SK-N-DZ (cell line): ENCODE measurements around the gene RNF208. TPM values are rescaled to one million over a fixed set of nuclear protein-coding genes. Genes with fewer than 3 reads are reported as not detected.
A peak's percentile ranks its signal among the peaks of the same experiment; 100 is the strongest.
"Not testable (repeated sequence)": the region's sequence is repeated elsewhere in the genome, so short reads cannot be mapped to it uniquely, and the experiment has no call there.

Experiments used
- DNase-seq: peaks from one replicate; pipeline ENCODE4 v3.0.0-alpha.2; 2015; ENCODE audit warnings: low spot score
- polyA plus RNA-seq, 2 experiments: library from polyadenylated mRNA; depleted of rRNA; stranded (reverse); fragments of >200 nt; gene quantifications; 2 replicates each; pipeline ENCODE4 v1.2.3, GENCODE V29; 2014

The RNF208 gene, protein sequence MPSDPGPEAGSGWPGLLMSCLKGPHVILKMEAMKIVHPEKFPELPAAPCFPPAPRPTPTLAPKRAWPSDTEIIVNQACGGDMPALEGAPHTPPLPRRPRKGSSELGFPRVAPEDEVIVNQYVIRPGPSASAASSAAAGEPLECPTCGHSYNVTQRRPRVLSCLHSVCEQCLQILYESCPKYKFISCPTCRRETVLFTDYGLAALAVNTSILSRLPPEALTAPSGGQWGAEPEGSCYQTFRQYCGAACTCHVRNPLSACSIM
- polyA plus RNA-seq (2014; cell fraction: cytosol; rRNA removed): 1.0 and 1.9 TPM in 2 replicates
- 6.4 and 8.4 TPM in 2 replicates for polyA plus RNA-seq (2014; cell fraction: nucleus; rRNA removed)

DNA sequence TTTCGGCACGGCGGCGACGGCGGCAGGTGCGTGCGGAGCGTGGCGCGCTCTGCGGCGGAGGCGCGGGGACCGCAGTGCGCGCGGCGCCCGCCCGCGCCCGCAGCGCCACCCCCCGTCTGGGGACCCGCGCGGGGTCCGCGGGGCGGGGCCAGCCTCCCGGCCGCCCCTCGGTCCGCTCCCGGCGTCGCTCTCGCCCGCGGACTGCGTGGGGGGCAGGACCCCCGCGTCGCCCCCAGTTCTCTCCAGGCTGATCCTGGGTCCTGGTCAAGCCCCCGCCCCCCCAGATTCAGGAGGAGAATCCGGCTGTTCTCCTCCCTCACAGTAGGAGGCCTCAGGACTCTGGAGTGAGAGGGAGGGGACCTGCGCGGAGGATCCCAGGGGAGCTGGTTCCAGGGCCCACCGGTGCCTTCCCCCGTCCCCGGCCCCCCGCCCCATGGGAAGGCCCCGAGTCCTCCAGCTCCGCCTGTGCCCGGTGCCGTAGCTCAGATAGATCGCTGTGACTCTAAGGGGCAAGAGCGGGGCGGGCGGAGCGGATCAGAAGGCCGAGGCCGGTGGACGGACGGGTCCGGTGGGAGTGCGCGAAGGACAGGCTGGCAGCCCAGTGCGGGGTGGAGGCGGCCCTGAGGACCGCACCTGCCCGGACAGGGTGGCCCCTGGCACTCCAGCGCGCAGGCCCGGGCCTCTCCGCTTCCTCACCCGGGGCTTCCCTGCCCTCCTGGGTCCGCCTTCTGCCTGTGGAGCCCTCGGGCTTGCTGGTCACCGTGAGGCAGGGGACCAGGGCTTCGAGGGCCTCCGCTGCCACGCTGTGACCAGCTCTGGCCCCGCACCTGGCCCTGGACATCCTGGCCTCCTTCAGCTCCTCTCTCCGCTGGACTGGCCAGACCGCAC lies at the start of gene RNF208:
TSS of gene RNF208 (minus strand) at position 51 of the 888 bp plus-strand sequence. CDS start 1,028 bp downstream, outside the sequence.
- DNase-seq: peak; percentile 60

DNA sequence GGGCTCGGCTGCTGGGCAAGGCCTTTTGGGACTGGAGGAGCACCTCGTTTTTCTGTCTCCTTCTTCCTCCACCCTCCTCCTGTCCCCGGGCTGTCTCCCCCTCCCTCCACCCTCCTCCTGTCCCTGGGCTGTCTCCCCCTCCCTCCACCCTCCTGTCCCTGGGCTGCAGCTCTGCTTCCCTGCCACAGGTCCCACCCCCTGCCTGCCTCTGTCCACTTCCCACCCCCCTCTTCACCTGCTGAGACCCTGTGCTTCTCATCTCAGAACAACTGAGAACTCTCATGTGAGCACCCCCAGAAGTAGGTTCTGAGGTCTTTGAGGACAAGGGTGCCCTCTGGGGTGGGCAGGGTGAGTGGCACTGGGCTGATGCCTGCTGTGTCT lies 49.6 kb upstream of the RNF208 start:
- DNase-seq: no peak

DNA sequence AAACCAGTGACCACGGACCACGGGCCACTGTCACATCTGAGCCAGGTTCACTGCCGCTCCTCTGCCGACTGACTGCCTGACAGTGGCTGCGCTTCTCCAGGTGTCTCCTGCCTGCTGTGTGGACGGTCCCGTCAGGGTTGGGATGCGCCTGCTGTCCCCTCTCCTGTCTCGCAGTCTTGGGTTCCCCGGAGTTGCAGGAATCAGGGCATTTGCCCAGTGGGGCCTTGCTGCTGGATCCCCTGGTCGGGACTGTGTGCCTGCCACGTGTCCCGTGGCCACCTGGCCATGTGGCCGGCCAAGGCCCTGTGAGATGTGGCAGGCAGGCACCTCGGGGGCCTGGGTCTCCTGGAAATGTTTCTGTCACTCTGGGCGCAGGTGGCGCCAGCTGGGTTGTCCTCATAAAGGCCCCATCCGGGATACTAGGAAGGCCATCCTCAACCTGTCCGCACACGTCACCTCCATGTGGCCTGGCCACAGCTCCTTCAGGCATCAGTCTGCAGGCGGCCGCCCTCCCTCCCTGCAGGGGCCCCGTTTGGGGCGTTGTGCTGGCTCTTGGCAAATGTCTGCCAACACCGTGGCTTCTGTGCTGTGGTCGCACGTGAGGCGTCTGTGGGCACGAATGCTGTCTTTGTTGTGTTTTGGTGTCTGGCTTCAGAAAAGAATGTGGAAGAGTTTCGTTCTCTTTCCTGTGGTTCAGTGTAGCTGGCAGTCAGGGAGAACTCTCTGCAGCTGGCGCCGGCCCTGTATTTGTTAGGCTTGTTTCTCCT lies 49.1 kb upstream of the RNF208 start:
- no peak for DNase-seq

DNA sequence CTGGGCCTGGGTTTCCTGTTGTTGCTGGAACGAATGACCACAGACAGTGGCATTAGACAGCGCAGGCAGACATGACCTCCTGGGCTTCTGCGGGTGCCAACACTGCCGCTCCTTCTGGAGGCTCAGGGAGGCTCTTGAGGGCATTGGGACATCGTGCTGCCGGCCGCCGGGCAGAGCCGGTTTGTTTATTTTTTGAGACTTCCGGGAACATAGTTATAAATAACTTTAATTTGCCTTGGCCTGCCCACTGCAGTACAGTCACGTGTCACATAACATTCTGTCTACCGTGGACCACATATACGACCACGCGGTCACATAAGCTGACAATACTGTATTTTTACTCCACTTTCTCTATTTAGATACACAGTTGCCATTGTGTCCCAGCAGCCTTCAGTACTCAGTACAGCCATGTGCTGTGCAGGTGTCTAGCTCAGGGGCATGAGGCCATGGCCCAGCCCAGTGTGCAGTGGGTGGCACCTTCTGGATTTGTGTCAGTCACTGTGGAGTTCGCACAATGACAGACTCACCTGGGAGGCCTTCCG lies 47.3 kb upstream of the RNF208 start:
- DNase-seq: no peak

DNA sequence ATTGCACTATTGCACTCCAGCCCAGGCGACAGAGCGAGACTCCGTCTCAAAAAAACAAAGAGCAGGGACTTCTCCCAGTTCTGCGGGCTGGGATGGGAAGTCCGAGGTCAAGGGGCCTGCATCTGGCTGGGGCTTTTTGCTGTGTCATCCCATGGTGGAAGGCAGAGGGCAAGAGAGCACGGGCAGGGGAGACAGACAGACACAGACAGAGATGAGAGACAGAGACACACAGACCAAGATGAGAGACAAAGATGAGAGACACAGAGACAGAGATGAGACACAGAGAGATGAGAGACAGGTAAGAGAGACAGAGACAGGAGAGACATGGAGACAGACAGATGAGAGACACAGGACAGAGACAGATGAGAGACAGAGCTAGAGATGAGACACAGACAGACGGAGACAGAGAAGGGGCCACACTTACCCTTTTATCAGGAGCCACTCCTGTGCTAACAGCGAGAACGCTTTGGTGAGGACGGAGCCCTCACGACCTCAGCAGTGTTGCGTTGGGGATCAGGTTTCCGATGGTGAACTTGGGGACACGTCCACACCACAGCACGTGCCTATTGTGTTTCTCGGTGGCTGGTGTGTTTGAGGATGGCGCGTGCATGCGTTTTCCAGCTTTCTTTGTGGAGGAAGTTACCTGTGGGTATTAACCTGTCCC lies 46.6 kb upstream of the RNF208 start:
- DNase-seq: no peak

DNA sequence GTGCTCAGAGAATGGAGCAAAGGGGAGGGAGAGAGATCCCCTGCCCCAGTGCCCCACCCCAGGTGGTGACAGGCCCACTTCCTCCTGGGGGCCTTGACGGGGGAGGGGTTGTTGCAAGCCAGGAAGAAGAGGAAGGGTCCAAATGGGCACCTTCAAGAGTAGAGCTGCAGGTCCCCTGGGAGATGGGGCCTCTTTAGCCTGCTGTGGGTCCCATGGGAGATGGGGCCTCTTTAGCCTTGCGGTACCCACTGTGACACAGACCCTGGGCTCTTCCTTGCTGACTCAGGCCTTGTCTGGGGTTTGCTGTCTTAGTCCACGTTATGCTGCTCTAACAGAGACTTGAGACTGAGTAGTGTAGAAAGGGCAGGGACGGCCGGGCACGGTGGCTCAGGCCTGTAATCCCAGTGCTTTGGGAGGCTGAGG lies 45.9 kb upstream of the RNF208 start:
- DNase-seq: no peak

DNA sequence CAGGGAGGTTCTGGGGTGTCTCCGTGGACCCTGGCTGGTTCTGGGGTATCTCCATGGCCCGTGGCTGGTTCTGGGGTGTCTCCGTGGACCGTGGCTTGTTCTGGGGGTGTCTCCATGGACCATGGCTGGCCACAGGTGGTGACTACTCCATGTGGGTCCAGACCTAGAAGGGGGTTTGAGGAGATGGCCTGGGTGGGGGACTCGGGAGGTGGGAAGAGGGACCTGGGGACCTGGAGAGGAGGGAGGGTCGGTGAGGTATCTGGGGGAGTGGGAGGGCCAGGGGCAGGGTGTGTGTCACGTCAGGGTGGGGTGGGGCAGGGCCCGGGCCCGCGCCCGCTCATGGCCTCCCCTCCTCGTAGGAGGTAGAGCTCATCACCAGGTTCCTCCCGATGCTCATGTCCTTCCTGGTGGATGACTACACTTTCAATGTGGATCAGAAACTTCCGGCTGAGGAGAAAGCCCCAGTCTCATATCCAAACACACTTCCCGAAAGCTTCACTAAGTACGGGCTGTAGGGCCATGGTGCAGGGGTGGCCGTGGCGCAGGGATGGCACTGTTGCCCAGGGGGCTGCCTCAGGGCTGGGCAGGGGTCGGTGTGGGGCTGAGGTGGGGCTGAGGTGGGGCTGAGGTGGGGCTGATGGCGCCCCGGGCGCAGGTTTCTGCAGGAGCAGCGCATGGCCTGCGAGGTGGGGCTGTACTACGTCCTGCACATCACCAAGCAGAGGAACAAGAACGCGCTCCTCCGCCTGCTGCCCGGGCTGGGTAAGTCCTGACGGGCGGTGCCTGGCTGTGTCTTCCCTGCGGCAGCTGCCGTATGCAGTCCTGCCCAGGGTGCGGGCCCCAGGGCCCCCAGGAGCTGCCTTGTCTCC lies 44.8 kb upstream of the RNF208 start:
- DNase-seq: no peak

DNA sequence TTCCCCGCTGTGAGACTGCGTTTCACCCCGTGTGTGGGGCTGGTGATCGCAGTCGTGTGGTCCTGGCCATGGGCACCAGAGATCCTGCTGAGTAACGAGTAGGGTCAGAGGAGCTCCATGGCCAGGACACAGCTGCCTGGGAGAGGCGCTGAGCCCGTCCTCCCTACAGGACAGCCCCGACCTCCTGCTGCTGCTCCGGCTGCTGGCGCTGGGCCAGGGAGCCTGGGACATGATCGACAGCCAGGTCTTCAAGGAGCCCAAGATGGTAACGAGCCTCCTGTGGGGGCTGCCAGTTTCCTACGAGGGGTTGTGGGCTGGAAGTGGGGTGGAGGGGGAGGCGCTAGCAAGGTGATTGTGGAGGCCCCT lies 44.1 kb upstream of the RNF208 start:
- no peak for DNase-seq

DNA sequence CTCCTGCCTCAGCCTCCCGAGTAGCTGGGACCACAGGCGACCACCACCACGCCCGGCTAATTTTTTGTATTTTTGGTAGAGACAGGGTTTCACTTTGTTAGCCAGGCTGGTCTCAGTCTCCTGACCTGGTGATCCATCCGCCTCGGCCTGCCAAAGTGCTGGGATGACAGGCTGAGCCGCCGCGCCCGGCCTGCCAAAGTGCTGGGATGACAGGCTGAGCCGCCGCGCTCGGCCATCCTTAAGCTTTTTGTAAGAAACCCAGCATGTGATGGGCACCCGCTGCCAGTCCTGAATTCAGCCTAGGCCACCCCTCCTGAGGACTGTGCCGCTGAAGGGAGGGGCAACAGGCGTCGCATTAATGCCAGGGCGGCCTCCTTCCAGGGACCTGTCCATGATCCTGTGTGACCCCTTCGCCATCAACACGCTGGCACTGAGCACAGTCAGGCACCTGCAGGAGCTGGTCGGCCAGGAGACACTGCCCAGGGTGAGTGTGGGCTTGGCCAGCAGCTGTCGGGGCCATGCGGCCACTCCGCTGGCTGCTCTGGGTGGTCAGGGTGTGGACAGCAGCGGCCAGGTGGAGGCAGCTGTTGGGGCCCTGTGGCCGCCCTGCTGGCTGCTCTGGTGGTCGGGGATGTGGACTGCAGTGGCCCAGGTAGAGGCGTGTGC lies 43.6 kb upstream of the RNF208 start:
- DNase-seq: no peak

DNA sequence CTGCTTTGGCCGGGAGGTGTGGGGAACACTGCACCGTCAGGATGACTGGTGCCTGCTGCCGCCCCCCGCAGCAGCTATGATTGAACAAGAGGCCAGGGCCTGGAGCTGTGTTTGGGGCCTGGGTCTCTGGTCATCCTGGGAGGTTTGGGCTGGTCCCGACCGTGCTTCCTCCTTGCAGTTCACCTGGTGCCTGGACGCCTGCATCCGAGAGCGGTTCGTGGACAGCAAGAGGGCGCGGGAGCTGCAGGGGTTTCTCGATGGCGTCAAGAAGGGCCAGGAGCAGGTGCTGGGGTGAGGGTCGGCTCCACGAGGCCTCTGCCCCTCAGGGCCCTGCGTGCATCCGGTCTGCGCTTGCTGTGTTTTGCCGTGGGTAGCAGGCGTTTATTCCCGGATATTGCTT lies 42.0 kb upstream of the RNF208 start:
- DNase-seq: no peak

DNA sequence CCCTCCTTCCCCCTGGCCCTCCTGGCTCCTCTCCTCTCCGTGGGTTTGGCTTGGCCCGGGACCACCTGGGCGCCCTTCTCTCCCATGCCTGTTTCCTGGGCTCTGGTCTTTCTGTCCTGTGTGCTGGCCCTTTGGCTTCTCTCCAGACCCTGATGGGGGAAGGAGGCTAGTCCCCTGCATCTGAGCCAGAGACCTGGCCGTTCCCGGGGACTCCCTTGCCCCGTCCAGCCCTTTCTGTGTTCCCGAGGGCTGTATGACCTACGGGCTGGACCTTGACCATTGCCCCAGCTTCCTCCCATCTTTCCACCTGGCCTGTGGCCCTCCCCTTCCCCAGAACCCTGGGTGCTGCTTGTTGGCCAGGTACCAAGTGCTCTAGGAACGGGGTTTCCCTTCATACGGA lies 41.5 kb upstream of the RNF208 start:
- DNase-seq: no peak

DNA sequence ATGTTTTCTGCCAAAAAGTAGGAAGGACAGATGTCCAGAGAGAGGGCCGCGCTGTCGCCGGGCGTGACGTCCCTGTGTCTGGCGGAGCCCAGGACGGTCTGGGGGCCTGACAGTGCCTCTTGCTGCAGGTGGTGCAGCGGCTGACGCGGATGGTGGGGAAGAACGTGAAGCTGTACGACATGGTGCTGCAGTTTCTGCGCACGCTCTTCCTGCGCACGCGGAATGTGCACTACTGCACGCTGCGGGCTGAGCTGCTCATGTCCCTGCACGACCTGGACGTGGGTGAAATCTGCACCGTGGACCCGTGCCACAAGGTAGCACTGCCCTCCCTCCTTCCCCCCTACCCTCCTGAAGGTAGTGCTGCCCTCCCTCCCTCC lies 40.9 kb upstream of the RNF208 start:
- no peak for DNase-seq

DNA sequence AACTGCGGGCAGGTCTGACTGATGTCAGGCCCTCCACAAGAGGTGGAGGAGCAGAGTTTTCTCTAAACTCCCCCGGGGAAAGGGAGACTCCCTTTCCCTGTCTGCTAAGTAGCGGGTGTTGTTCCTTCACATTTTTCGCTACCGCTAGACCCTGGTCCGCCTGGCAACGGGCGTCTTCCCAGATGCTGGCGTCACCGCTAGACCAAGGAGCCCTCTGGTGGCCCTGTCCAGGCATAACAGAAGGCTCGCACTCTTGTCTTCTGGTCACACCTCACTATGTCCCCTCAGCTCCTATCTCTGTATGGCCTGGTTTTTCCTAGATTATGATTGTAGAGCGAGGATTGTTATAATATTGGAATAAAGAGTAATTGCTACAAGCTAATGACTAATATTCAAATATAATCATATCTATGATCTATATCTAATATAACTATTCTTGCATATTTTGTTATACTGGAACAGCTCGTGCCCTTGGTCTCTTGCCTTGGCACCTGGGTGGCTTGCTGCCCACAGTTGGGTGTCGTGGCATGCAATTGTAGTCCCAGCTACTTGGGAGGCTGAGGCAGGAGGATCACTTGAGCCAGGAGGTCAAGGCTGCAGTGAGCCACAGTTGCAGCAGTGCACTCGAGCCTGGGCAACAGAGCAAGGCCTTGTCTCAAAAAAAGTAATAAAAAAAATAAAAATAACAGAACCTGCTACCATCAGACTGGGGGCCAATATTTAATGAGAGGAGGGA lies 40.3 kb upstream of the RNF208 start:
- not testable (repeated sequence) for DNase-seq

DNA sequence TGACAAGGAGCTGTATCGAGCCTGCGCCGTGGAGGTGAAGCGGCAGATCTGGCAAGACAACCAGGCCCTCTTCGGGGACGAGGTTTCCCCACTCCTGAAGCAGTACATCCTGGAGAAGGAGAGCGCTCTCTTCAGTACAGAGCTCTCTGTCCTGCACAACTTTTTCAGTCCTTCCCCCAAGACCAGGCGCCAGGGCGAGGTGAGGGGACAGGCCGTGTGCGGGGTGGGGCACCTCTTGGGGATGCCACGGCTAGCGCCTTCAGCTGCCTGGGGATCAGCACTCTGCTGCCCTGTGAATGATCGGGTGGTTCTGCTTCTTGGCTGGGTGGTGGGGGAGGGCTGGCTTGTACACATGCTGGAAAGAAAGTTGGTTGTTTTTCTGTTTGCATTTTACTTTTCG lies 34.8 kb upstream of the RNF208 start:
- no peak for DNase-seq

DNA sequence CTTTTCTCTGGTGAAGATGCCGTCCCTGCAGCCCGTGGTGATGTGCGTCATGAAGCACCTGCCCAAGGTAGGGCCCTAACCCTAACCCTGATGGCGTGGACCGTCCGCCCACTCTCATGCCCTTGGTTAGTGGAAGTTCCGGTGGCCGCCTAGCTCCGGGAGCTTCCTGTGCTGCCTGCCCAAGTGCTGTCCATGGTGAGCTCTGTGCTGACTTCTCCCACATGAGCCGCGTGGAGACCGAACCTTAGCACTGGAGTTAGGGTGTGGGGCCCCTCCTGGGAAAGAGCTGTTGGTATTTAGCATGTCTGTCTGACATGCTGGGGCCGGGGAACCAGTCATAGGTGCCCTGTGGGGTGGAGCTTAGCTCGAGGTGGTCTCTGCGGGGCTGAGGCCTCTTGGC lies 34.3 kb upstream of the RNF208 start:
- DNase-seq: no peak

DNA sequence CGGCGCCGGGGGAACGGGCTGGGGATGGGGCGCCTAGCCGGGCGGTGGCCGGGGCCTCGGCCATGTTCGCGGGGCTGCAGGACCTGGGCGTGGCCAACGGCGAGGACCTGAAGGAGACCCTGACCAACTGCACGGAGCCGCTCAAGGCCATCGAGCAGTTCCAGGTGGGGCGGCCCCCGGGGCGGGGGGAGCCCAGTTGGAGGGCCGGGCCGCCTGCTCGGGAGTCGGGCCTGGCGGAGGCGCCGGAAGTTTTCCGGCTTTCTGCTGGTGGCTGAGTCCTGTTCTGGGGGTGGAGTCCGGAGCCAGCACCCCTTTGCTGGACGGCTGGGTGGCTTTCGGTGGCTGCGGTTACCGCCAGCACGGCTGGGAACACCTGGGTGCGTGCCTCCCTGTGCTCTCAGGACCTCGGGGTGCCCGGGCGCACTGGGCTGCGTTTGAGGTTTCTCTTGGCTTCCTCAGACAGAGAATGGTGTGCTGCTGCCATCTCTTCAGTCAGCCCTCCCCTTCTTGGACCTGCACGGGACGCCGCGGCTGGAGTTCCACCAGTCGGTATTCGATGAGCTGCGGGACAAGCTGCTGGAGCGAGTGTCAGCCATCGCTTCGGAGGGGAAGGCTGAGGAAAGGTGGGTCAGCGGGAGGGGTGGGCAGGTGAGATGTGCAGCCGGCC lies 33.5 kb upstream of the RNF208 start:
- no peak for DNase-seq

DNA sequence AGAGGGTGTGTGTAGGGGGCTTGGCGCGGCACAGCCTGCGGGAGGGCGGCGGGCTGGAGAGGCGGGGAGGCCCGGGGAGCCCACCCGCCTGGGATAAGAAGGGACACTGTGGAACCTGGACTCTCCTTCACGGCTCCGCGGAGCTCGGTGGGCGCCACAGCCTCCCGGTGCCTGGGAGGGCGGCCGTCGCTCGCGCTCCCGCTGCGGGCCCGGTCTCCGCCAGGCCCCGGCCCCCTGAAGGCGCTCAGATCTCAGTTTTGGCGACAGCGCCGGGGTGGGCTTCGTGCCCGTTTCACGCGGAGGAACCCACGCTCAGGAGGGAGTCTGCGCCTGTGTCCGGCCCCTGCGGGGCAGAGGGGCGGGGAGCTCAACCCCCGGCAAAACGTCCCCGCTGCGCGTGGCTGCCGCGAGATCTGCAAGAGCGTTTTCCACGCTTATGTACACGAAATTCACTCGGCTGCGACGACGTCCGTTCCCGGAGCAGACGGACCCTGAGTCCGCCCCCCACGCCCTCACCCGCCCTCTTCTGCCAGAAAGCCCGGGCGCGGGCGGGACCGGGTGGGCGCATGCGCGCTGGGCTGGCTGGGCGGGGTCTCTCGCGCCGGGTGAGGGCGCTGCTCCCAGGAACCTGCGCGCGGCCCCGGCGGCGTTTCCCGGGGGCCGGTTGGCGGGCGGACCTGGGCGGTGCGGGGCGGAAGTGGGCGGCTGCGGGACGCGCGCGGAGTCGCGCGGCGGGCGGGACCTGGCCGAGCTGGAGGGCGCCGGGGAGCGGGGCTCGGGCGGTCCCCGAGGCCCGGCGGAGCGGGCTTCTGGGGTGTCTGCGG lies 32.8 kb upstream of the RNF208 start, which contains the start of gene NELFB:
TSS of gene NELFB (plus strand) at position 704 of the 824 bp plus-strand sequence.
- DNase-seq: peak; percentile 85
